Naive thymus-derived CD4-positive, alpha-beta T cell (primary cell): Measurements from ENCODE around the gene NCBP3. TPM values are rescaled to one million over a fixed set of nuclear protein-coding genes. Genes with fewer than 3 reads are reported as not detected.

Experiments used
- ATAC-seq: fragments of 150-1000 bp; cut with Tn5 transposase; 2 replicates; pipeline ENCODE4 v1.10.0; 2021; ENCODE audit warnings: mild to moderate bottlenecking, moderate library complexity
- CTCF ChIA-PET: fragments of 350-600 bp; sonication (Branson Sonifier 250); formaldehyde crosslinking; loops from one replicate; lab custom pipeline; 2021; ENCODE audit warnings: antibody characterized with exemption; lab: Charles Lee
- POLR2A ChIA-PET: fragments of 350-600 bp; sonication (Branson Sonifier 250); formaldehyde crosslinking; loops from one replicate; lab custom pipeline; 2021; ENCODE audit warnings: antibody characterized with exemption, inconsistent platforms; lab: Charles Lee
- DNase-seq, 9 donors: peaks; one replicate each; pipeline versions ENCODE4 v3.0.0 to v3.0.0-alpha.2; 2020 to 2022; ENCODE audit warnings: mixed read lengths in 1 of 9
- H3K27ac ChIP-seq: one replicate; pipeline ENCODE4 v1.7.0; 2013; ENCODE audit warnings: mild to moderate bottlenecking, low read depth, low read length, moderate library complexity
- H3K27me3 ChIP-seq, 2 donors: one replicate each; pipeline ENCODE4 v1.7.0; 2013; ENCODE audit warnings: low read length in 2 of 2, mild to moderate bottlenecking in 2 of 2, moderate library complexity in 2 of 2; ENCODE audit not compliant: control insufficient read depth in 2 of 2, insufficient read depth in 2 of 2
- H3K36me3 ChIP-seq, 3 experiments: 1 replicate in 2 of 3; 2 replicates in 1 of 3; pipeline ENCODE4 v1.7.0; 2013; ENCODE audit warnings: low read length in 3 of 3, mild to moderate bottlenecking in 3 of 3, moderate library complexity in 1 of 3; ENCODE audit not compliant: insufficient read depth in 3 of 3, control insufficient read depth in 2 of 3
- H3K4me1 ChIP-seq, 2 donors: one replicate each; pipeline ENCODE4 v1.7.0; 2013; ENCODE audit warnings: low read length in 2 of 2, mild to moderate bottlenecking in 2 of 2, moderate library complexity in 1 of 2; ENCODE audit not compliant: control insufficient read depth in 2 of 2, insufficient read depth in 2 of 2
- H3K4me3 ChIP-seq: 2 replicates; pipeline ENCODE4 v1.7.0; 2013; ENCODE audit warnings: mild to moderate bottlenecking, low read length
- H3K9me3 ChIP-seq, 3 experiments: 1 replicate in 2 of 3; 2 replicates in 1 of 3; pipeline ENCODE4 v1.7.0; 2013; ENCODE audit warnings: low read length in 3 of 3; ENCODE audit not compliant: control insufficient read depth in 2 of 3
- H3K27ac Mint-ChIP-seq, 9 donors: one replicate each; pipeline ENCODE4 v1.8.0; 2020 to 2022; ENCODE audit warnings: mixed read lengths in 9 of 9, mild to moderate bottlenecking in 8 of 9, moderate library complexity in 5 of 9, inconsistent platforms in 2 of 9
- H3K27me3 Mint-ChIP-seq, 5 donors: one replicate each; pipeline ENCODE4 v1.8.0; 2021 to 2022; ENCODE audit warnings: mixed read lengths in 5 of 5, mild to moderate bottlenecking in 1 of 5
- H3K36me3 Mint-ChIP-seq, 5 donors: one replicate each; pipeline ENCODE4 v1.8.0; 2020 to 2022; ENCODE audit warnings: mixed read lengths in 5 of 5, mild to moderate bottlenecking in 3 of 5, inconsistent platforms in 1 of 5
- H3K4me1 Mint-ChIP-seq, 7 donors: one replicate each; pipeline ENCODE4 v1.8.0; 2020 to 2022; ENCODE audit warnings: mixed read lengths in 7 of 7, mild to moderate bottlenecking in 3 of 7, inconsistent platforms in 1 of 7
- H3K4me3 Mint-ChIP-seq, 10 donors: one replicate each; pipeline ENCODE4 v1.8.0; 2020 to 2022; ENCODE audit warnings: mild to moderate bottlenecking in 10 of 10, mixed read lengths in 10 of 10, moderate library complexity in 6 of 10, inconsistent platforms in 2 of 10
- H3K9me3 Mint-ChIP-seq, 11 donors: one replicate each; pipeline ENCODE4 v1.8.0; 2020 to 2022; ENCODE audit warnings: mixed read lengths in 11 of 11, mild to moderate bottlenecking in 4 of 11, inconsistent platforms in 1 of 11, moderate library complexity in 1 of 11
- intact Hi-C, 2 donors: fragments of 100-400 bp; cut with micrococcal nuclease; formaldehyde crosslinking; loops; one replicate each; pipeline ENCODE4 v1.15.1; 2023
- polyA plus RNA-seq, 2 donors: library from polyadenylated mRNA; unstranded; fragments of 300-500 nt; fragmentation: Illumina TruSeq; gene quantifications; one replicate each; pipeline ENCODE4 v1.2.3, GENCODE V29; 2021
- total RNA-seq, 6 experiments: library from RNA in 5 of 6; stranded (reverse) in 5 of 6; gene quantifications; 1 replicate in 5 of 6; 2 replicates in 1 of 6; pipeline ENCODE4 v1.2.3 and lab custom pipeline; 2021 to 2026

Gene NCBP3
- total and polyA plus RNA-seq, 7 experiments from 2014 or later = 7.8 to 49.4 (median 41.5) TPM

GRCh38 chr17:3865176-3865575 lies 19.1 kb upstream of the NCBP3 start:
- no peaks in the 10 kb centered on the region for H3K27me3 Mint-ChIP-seq
- intact Hi-C loops = no loop called here
- Histone ChIP-seq H3K4me3 (no peak overlapping the region), H3K9me3 (no peaks in the 10 kb centered on the region), H3K27me3 (no peaks in the 10 kb centered on the region), H3K36me3 (peaks cover 0 to 31% (median 0%) of the 10 kb centered on the region in 3 experiments), H3K27ac (no peak overlapping the region), H3K4me1 (no peaks in the 10 kb centered on the region)
- ATAC-seq (no peak), DNase-seq (no peak)
- peaks cover 0 to 2% (median 0%) of the 10 kb centered on the region in 7 donors for H3K4me1 Mint-ChIP-seq
- CTCF ChIA-PET = interaction anchor here (1.0 kb wide), 2 partner anchors 49 to 141 kb away, joined by 3 read pairs; no protein-coding TSS in a partner anchor
- H3K9me3 Mint-ChIP-seq = no peaks in the 10 kb centered on the region
- H3K36me3 Mint-ChIP-seq = peaks cover 0 to 16% (median 0%) of the 10 kb centered on the region in 5 donors
- peak overlapping the region in 1 of 9 donors; percentile 30 for H3K27ac Mint-ChIP-seq
- POLR2A ChIA-PET = no interaction called here
- no peak overlapping the region for H3K4me3 Mint-ChIP-seq

DNA sequence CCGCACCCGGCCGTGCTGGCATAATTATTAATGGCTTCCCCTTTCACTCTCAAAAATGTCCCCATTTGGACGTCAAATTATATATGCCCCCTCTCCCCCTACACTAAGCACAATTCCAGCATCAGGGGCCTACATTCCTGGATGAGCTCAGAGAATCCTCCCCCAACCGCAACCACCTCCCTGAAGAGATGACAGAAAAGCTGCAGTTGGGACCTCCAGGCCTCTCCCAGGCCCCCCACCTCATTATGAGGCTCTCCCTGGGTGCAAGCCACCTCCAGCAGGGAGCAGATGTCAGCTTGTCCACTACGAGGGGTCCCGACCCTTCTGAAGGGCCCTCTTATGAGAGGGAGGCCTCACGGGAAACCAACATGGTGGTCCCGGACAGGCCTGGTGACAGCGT lies 18.5 kb upstream of the NCBP3 start:
- Mint-ChIP-seq H3K9me3 (no peaks in the 10 kb centered on the region), H3K4me3 (no peak overlapping the region), H3K4me1 (peaks cover 0 to 2% (median 0%) of the 10 kb centered on the region in 7 donors), H3K27me3 (no peaks in the 10 kb centered on the region), H3K27ac (no peak overlapping the region), H3K36me3 (peaks cover 0 to 16% (median 0%) of the 10 kb centered on the region in 5 donors)
- no peaks in the 10 kb centered on the region for H3K4me1 ChIP-seq
- H3K36me3 ChIP-seq = peaks cover 0 to 30% (median 0%) of the 10 kb centered on the region in 3 experiments
- H3K4me3 ChIP-seq = no peak overlapping the region
- no peak for DNase-seq
- H3K27me3 ChIP-seq = no peaks in the 10 kb centered on the region
- ChIA-PET POLR2A (interaction anchor here (0.7 kb wide), 1 partner anchor 152 kb away, joined by 4 read pairs; no protein-coding TSS in a partner anchor), CTCF (interaction anchor here (0.7 to 1.4 kb wide), 6 partner anchors 16 to 141 kb away, joined by 3 to 4 read pairs (median 3); no protein-coding TSS in a partner anchor)
- H3K27ac ChIP-seq = no peak overlapping the region
- ATAC-seq = no peak
- no peaks in the 10 kb centered on the region for H3K9me3 ChIP-seq
- intact Hi-C loops = loop anchor here in 1 of 2 donors (5.0 kb wide), 2 partner anchors 43 to 213 kb away; no protein-coding TSS in a partner anchor

DNA sequence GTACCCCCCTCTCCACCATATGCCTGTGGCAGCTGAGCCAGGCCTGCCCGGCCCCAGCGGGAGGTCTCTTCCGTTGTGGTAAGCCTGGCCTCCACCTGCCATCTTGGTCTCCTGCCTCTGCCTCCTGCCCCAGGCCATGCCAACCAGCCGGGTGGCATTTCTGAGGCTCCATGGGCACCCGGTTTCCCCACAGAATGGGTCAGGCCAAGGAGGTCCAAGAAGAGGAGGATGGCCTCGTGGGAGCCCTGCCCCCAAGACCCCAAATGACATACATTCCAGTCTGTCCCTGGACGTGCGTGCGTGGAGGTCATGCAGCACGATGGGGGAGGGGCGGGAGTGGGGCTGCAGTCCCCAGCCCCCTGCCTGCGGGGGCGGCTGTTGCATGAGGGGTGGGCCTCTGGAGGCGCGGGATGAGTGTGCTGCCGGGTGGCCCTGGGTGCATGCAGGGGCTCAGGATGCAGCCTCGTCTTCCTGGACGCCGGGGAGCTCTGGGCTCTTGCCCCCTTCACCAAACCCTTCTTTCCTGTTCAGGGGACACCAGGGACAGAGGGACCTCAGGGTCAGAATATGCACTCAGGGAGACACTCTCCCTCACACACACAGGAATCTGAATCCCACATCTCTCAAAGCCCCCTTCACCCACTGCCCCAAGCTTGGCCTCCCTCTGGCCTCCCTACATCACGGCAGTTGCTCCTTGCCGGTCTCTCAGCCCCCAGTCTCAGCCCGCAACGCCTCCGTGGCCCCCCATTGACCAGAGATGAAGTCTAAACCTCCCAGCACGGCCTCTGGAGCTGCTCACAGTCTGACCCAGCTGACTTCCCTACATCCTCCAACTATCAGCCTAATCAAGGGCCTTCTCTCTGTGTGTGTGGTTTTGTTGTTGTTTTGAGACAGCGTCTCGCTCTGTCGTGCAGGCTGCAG lies 16.0 kb upstream of the NCBP3 start:
- H3K36me3 ChIP-seq = peaks cover 0 to 25% (median 0%) of the 10 kb centered on the region in 3 experiments
- H3K4me1 Mint-ChIP-seq = peaks cover 0 to 2% (median 0%) of the 10 kb centered on the region in 7 donors
- H3K36me3 Mint-ChIP-seq = peaks cover 0 to 16% (median 0%) of the 10 kb centered on the region in 5 donors
- H3K27me3 Mint-ChIP-seq = no peaks in the 10 kb centered on the region
- intact Hi-C loops = loop anchor here in 1 of 2 donors (5.0 kb wide), 2 partner anchors 45 to 215 kb away; no protein-coding TSS in a partner anchor
- H3K9me3 Mint-ChIP-seq = no peaks in the 10 kb centered on the region
- no peak overlapping the region for H3K27ac ChIP-seq
- peak overlapping the region in 2 of 9 donors; percentile 43 to 63 for H3K27ac Mint-ChIP-seq
- no peak overlapping the region for H3K4me3 Mint-ChIP-seq
- ATAC-seq (no peak), DNase-seq (no peak)
- ChIA-PET CTCF (interaction anchor here (1.8 kb wide), 1 partner anchor 213 kb away, joined by 5 read pairs; no protein-coding TSS in a partner anchor), POLR2A (no interaction called here)
- no peaks in the 10 kb centered on the region for H3K4me1 ChIP-seq
- no peak overlapping the region for H3K4me3 ChIP-seq
- H3K27me3 ChIP-seq = no peaks in the 10 kb centered on the region
- H3K9me3 ChIP-seq = no peaks in the 10 kb centered on the region

- DNase-seq = no peak
- intact Hi-C loops = loop anchor here in 1 of 2 donors (5.0 kb wide), 2 partner anchors 46 to 216 kb away; no protein-coding TSS in a partner anchor
These were observed 15.1 kb upstream of the NCBP3 start for GRCh38 chr17:3860939-3861700.

GRCh38 chr17:3859940-3860339 lies 13.9 kb upstream of the NCBP3 start:
- H3K4me1 ChIP-seq = no peaks in the 10 kb centered on the region
- Mint-ChIP-seq H3K4me3 (no peak overlapping the region), H3K27ac (no peak overlapping the region), H3K9me3 (peaks cover 0 to under 1% (median 0%) of the 10 kb centered on the region in 11 donors), H3K27me3 (no peaks in the 10 kb centered on the region), H3K36me3 (peaks cover 0 to 16% (median 0%) of the 10 kb centered on the region in 5 donors), H3K4me1 (no peaks in the 10 kb centered on the region)
- no peaks in the 10 kb centered on the region for H3K27me3 ChIP-seq
- POLR2A ChIA-PET = no interaction called here
- no peak for DNase-seq
- intact Hi-C loops = loop anchor here in 1 of 2 donors (5.0 kb wide), 2 partner anchors 47 to 217 kb away; no protein-coding TSS in a partner anchor
- no peak overlapping the region for H3K27ac ChIP-seq
- CTCF ChIA-PET = interaction anchor here (1.7 kb wide), 1 partner anchor 54 kb away, joined by 4 read pairs; no protein-coding TSS in a partner anchor
- ATAC-seq = no peak
- H3K36me3 ChIP-seq = peaks cover 0 to 18% (median 0%) of the 10 kb centered on the region in 3 experiments
- H3K9me3 ChIP-seq = no peaks in the 10 kb centered on the region
- no peak overlapping the region for H3K4me3 ChIP-seq

More at GRCh38 chr17:3860939-3861700, 15.1 kb upstream of the NCBP3 start:
- H3K9me3 ChIP-seq = no peaks in the 10 kb centered on the region
- Mint-ChIP-seq H3K9me3 (no peaks in the 10 kb centered on the region), H3K36me3 (peaks cover 0 to 16% (median 0%) of the 10 kb centered on the region in 5 donors), H3K27ac (no peak overlapping the region), H3K4me1 (no peaks in the 10 kb centered on the region), H3K4me3 (no peak overlapping the region), H3K27me3 (no peaks in the 10 kb centered on the region)
- H3K36me3 ChIP-seq = peaks cover 0 to 25% (median 0%) of the 10 kb centered on the region in 3 experiments
- no peaks in the 10 kb centered on the region for H3K4me1 ChIP-seq
- no peak overlapping the region for H3K4me3 ChIP-seq
- ATAC-seq = no peak
- no peaks in the 10 kb centered on the region for H3K27me3 ChIP-seq
- ChIA-PET CTCF (interaction anchor here (0.6 to 1.8 kb wide), 2 partner anchors 167 to 214 kb away, joined by 3 to 5 read pairs; no protein-coding TSS in a partner anchor), POLR2A (no interaction called here)
- no peak overlapping the region for H3K27ac ChIP-seq
